Left kidney (tissue), 2 donors: Measurements from ENCODE around the gene SYT8. TPM values are rescaled to one million over a fixed set of nuclear protein-coding genes. Genes with fewer than 3 reads are reported as not detected.
"Not testable (repeated sequence)": the region's sequence is repeated elsewhere in the genome, so short reads cannot be mapped to it uniquely, and the experiment has no call there.

ENCODE experiments used
- DNase-seq: peaks from one replicate; pipeline ENCODE4 v3.0.0-alpha.2; 2013
- polyA plus RNA-seq: library from polyadenylated mRNA; unstranded; fragments of 120-200 nt; gene quantifications from one replicate; pipeline ENCODE4 v1.2.1, GENCODE V29; 2013; ENCODE audit not compliant: insufficient read length

Gene SYT8
- polyA plus RNA-seq, 1 donor, result 0.18 TPM

DNA sequence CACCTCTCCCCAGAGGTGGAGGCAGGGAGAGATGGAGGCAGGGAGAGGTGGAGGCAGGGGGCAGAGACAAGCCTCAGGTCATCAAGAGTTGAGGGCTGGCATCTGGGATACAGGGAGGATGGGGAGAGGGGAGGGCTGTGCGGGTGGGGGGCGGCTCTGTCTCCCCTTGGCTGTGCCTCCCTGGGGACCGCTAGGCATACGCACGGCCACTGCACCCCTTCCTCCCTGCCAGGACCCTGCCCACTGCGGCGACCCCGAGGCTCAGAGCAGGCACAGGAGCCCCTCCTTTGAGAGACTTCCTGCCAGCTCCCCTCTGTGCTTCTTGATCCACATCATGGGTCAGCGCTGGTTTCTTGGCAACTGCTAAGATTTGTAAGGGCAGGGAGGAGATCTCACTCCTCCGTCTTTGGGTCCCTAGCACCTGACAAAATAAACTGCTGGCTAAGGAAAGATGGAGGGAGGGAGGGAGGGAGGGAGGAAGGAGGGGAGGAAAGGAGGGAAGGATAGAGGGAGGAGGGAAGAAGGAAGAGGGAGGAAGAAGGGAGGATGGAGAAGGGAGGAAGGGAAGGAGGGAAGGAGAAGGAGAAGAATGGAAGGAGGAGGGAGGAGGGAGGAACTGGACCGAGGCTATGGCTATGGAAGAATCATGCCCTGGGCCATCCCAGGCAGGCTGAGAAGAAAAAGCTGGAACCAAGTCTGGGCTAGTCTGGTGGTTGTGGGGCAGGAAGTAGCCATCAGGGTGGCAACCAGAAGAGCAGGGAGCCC lies 38.4 kb downstream of the SYT8 start:
- DNase-seq, result peak; percentile 88

DNA sequence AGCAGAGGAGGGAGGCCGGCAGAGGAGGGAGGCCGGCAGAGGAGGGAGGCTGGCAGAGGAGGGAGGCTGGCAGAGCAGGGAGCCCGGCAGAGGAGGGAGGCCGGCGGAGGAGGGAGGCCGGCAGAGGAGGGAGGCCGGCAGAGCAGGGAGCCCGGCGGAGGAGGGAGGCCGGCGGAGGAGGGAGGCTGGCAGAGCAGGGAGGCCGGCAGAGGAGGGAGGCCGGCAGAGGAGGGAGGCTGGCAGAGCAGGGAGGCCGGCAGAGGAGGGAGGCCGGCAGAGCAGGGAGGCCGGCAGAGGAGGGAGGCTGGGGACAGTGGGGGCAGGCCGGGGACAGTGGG lies 39.0 kb downstream of the SYT8 start:
- not testable (repeated sequence) for DNase-seq

DNA sequence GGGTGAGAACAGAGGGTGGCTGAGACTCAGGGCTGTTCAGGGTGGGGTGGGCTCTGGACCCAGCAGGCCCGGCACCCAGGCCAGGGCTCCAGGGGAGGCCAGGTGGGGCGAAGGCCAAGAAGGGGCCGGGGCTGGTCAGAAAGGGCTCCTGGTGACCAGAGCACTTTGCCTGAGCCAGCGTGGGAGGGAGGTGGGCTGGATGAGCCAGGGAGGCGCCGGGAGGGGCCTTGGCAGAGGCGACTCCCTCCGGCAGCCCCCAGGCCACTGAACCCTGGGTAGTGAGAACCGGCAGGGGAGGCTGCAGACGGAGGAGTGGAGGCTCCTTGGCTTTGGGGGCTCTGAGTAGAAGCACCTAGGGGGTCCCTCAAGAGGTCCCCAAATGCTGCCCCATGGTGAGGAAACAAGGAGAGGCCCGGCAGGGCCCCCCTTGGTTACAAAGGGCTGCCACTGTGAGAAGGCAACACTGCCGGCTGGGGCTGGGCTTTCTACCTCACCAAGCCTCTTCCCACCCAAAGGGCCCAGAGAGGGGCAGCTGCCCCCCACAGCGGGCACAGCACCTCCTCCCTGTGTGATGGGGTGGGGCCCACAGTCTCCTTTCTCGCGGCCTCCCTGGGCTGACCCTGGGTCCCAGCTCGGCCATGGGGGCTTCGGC lies 39.8 kb downstream of the SYT8 start:
- not testable (repeated sequence) for DNase-seq

DNA sequence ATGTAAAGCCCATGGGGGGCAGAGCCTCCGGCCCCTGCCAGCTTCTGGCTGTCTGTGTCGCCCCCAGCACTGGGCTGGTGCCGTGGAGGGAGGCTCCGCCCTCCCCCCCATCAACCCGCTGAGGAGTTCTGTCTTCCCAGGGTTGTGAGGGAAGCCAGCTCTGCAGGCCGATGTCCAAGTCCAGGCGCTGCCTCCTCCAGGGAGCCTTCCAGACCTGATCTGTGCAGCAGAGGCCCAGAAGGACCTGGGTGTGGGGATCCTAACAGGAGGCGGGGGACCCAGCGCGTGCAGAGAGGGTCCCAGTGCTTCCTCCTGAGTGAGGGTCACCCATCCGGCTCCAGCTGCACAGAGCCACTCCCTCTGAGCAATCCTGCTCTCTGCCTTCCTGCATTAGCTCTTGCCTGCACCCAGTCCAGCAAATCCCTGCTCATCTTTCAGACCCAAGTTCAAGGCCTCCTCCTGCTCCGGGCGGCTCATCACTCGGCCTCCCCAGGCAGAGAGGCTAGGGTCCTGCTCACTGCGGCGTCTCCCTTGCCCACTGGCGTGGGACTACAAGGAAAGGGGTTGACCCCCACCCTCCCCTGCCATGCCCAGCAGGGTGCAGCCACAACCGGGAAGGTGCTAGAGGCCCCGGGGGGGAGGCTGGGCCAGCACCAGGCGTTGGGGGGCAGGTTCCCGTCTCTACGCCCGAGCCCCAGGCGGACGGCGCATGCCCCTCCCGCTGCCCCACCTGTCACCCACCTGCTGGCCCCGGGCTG lies 40.5 kb downstream of the SYT8 start:
- no peak for DNase-seq

DNA sequence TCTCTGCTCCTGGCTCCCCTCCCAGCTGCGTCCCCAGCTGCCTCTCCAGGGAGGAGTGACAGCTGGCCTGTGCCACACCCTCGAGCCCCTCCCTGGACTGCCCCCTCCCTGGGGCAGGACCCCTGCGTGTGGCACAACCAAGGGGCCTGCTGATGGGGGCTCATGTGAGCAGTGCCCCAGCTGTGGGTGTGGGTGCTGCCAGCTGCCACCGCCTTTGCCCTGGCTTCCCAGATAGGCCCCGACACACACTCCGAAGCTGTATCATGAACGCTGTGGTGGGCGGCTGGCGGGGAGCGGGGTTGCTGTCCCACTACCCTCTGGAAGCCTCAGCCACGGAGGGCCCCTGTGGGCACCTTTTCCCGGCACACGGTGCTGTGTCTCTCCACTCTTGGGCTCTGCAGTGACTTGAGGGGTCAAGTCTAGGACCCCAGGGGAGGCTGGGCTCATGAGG lies 41.1 kb downstream of the SYT8 start:
- not testable (repeated sequence) for DNase-seq

DNA sequence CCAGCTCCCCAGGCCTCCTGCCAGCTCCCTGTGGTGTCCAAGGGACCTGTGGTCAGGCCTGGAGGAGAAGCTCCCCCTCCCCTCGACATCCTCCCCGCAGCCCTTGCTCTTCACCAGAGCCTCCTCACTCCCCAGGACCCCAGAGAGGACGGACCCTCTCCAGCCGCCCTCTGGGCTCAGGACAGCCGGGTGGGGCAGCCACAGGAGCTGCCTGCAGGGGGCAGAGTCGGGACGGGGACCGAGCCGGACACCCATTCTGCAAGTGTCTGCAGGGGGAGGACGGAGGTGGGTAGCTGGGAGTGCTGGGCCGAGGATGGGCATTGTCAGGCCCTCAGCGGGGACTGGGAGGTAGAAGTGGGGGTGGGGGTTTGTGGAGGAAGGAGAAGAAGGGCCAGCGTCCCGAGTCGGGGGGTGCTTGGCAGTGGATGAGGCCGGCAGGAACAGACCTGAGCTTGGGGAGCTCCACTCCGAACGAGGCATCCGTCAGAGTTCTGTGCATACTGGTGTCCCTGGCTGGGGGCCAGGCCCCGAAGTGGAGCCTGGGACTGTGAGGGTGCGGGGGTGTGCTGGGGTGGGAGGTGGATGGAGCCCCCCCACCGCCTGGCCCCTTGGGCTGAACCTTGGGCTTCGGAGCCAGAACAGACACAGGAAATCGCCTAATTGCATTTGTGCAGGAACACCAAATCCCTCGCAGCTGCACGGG lies 41.7 kb downstream of the SYT8 start:
- DNase-seq, result no peak

DNA sequence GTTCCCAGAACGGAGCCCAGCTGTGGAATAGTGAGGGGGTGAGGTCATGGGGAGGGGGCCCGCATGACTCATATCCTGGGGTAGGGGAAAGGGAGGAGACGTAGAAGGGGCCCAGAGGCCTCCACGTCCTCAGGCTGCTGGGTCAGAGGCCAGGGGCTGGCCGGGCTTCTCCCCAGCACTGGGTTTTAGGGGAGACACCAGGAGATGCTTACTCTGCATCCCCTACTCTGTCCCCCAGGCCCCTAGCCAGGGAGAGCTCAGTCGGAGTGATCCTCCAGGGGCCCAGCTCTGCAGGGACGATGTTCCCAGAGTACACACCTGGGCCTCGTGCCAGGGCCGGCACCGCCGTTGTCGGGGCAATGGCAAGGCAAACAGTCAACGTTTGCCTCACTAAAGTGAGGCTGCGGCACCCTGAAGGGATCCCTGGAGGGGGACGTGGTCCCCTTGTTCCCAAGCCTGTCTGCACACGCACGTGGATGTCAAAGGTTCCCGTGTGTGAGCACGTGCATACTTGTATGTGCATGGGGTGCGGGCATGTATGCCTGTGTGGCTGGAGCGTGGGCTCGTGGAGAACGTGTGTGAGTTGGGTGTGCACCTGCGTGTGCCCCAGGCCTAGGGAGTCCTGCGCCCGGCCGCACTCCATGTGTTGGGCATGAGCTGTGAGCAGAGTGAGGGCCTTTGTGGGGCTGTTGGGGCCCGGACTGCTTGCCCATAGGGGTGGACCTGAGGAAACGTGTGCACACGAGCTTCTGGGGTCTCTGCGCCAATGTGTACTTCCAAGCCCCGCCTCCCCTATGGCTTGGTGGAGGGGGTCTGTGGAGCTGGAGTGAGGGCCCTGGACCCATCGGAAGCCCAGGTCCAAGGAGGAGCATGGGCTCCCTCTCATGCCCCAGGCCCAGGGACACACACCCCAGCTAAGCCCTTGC lies 42.7 kb downstream of the SYT8 start:
- DNase-seq, result no peak

DNA sequence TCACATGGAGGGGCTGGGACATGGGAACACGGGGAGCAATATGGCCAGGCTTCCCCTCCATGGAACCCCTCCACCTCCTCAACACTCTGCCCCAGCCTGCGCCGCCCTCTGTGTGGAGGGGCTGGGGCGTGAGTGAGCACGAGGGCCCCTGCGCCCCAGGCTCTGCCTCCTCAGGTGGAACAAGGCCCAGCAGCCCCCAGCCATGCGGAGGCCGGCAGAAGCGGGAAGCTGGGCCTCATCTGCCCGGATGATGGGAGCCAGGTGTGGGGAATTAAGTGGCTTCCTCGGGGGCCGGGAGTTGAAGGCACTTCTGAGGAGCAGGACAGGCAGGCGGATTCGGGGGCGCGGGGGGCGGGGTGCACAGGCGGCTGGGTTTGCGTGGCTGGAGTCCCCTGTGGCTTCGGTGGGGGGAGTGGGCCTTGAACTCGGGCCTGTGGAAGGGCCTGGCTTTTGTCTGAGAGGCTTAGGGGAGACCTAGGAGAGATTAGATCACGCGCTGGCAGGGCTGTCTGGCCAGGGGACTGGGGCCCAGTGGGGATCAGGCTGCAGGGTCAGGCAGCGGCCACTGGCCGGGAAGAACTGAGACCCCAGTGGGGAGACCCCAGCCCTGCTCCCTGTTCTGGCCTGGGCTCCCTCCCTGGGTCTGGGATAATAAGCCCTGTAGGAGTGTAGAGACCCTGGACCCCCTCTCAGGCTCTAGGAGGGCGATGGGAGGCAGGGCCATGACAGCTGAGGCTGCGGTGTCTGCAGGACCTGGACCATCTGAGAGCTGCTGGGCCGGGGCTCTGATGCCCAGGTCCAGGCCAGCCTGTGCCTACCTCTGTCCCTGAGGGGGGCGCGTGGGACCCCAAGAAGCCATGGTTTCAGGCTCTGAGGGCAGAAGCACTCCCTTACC lies 43.6 kb downstream of the SYT8 start:
- no peak for DNase-seq

DNA sequence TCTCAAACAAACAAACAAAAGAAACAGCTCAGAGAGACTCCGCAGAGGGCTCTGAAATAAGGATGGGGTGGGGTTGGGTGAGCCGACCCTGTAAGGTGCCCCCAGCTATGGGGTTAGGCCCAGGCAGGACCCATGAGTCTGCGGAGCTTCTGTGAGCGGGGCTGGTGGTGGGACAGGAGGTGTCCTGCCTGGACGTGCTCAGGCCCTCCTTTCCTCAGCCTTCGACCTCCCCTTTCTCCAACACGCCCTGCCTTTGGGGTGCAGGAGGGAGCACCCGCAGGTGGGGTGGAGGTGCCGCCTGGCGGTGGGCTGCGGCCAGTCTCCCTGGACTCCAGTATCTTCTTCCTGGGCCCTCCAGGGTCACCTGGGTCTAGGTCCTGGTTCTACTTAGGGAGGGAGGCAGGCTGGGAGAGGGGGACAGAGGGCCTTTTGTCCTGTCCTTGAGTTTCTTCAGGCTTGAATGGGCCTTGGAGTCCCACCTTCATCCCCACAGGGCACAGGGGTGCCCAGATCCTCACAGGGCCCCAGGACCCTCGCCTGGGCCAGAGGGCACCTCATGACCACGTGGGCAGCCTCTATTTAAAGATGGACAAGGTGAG lies 44.7 kb downstream of the SYT8 start:
- DNase-seq, result no peak

DNA sequence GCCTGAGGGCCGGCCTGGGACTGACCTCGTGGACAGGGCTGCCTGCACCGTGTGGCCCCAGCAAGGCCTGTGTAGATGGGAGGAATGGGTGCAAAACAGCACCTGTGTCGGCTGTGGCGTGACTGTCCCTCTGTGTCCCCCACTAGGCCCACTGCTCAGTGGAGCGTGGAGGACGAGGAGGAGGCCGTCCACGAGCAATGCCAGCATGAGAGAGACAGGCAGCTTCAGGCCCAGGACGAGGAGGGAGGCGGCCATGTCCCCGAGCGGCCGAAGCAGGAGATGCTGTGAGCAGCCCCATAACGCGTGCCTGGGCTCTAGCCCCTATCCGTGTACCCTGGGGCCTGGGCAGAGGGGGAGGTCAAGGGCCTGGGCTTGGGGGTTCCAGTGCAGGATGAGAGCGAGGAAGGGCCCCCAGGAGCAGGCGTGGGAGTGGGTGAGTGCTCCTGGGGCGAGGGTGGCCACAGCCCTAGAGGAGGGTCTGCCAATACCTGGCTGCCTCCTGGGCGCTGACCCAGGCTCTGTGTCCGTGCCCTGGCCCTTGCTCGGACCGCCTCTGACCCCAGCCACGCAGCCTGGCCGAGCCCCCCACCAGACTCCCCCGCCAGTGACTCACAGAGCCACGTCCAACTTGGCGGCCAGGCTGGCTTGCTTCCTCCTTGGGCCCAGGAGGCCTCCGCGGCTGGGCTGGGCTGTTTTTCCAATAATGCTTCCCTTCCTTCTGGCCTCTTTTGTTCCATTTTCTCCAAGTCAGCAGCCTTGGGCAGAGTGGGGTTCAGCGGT lies 45.3 kb downstream of the SYT8 start:
- no peak for DNase-seq

DNA sequence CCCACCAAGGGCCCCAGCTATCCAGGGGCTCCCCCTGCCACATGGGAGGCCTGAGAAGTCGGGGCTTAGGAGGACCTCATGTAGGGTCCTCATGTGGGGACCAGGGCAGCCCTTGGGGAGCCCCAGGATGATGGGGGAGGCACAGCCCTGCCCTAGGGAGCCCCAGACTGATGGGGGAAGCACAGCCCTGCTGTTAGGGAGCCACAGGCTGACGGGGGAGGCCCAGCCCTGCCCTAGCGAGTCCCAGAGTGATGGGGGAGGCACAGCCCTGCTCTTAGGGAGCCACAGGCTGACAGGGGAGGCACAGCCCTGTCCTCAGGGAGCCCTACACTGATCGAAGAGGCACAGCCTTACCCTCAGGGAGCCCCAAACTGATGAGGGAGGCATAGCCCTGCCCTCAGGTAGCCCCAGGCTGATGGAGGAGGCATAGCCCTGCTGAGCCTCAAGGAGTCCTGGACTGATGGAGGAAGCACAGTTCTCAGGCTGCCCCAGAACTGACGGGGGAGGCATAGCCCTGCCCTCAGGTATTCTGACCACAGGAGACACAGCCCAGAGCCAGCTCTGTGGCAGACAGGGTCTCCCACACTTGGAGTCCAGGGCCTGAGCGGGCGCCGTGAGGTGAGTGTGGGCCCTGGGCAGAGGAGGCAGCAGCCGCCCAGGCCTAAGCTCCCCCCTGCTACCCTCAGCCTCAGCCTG lies 46.1 kb downstream of the SYT8 start:
- DNase-seq, result no peak

DNA sequence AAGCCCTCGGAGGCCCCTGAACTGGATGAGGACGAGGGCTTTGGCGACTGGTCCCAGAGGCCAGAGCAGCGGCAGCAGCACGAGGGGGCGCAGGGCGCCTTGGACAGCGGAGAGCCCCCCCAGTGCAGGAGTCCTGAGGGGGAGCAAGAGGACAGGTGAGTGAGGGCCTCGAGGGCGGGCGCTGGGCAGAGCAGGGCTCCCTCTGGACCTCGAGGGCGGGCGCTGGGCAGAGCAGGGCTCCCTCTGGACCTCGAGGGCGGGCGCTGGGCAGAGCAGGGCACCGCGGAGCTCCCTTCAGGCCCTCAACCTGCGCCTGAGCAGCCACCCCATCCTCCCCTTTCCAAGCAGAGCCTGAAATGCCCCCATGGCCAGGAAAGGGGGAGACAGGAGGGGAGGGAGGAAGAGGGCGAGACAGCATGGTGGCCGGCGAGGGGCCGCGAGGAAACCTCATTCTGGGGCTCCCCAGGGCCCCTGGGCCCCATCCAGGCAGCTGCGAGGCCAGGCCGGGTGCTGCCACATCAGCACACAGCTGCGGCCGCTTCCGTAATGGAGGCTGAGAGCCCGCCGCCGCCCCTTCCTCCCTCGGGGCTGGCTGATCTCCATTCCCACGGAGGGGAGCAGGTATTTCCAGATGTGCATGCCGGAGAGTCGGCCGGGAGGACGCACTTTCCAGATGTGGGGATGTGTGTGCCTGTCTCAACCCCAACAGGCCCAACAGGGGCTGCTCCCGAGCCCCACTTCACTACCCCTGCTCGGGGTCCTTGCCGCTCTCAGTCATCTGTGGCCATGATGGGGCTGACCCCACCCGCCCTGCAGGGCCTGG lies 46.9 kb downstream of the SYT8 start:
- DNase-seq, result no peak

DNA sequence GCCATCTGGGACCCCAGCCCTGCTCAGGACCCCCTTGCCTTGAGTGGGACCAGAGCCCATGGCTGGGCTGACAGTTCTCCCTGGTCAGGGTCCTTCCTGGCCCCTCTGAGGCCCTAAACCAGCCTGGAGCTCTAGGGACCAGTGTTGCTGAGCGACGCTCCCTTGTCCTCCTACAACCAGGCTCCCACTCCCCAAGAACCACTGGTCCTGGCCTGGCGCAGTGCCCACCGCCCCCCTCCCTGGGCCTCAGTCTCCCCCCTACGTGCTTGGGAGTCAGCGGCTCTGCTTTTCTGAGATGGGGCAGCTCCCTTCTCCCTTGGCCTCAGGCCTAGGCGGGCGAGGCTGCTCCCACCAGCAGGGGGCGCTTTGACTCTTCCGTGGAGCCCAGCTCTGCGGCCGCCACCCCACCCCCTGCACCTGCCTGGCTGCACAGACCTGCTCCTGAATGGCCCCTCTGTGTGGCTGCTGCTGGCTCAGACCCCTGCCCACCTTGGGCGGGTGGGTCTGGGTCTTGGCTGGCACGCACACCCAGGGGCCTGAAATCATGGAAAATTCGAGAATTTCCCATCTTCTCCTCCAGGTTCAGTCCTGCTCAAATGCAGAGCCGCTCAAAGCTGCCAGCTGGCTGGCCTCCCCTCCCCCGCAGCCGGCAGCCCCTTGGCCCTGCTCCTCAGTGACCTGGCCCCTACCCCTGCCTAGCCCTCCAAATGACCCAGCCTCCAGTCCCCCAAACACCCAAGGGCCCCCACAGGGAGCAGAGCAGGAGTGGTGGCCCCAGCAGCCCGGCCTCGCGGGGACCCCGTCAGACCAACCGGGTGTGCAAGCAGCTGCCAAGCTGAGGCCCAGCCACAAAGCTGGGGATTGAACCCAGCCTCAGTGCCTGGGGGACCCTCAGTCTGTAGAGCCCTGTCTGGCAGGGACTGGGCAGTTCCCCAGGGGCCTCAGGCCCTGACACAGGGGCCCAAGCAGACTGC lies 47.8 kb downstream of the SYT8 start:
- DNase-seq, result peak; percentile 78

DNA sequence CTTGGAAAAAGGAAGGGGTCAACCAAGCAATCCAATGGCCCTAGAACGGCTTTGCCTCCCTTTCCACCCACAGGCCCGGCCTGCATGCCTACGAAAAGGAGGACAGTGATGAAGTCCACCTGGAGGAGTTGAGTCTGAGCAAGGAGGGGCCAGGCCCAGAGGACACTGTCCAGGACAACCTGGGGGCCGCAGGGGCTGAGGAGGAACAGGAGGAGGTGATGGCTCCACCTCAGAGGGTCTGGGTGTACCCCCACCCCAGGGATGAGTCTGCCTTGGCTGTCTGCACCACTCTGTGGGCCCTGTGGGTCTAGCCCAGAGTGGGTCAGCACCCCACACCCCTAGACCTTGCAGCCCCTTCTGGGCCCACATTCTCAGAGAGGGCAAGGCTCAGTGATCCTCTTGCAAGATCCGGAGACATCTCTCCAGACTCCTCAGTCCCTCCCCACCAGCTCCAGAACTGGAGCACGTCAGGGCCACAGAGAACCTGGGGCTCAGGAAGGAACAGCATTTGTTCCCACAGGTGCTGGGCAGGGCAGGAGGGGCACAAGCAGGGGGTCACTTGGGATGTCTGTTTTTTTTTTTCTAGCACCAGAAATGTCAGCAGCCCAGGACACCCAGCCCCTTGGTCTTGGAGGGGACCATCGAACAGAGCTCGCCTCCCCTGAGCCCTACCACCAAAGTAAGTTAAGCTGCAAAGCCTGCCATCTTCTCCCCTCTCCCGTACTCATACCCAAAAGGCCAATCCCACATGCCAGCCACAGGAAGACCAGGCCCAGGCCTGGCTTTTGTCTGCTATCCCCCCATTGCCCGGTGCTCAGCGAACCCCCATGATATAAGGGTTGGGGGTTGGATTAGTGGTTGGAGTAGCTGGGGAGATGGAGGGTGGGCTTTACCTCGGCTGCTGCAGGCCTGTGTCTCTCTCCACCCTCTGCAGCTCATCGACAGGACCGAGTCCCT lies 48.8 kb downstream of the SYT8 start:
- no peak for DNase-seq

DNA sequence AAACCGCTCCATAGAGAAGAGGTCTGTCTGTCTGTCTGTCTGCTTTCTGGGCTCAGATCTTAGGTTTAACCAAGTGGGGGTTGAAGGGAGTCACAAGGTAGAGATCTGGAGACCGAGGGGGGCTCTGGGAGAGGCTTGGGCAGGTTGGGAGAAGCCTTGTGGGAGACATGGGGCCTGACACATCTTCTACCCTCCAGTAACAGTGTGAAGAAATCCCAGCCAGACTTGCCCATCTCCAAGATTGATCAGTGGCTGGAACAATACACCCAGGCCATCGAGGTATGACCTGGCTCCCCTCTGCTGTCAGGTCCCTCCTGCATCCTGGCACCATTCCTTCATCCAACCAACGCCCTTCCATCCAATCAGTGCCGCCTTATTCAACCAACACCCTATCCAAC lies 49.5 kb downstream of the SYT8 start:
- no peak for DNase-seq
